ENCODE data around the gene NRIP1.

NRIP1 gene

DNA sequence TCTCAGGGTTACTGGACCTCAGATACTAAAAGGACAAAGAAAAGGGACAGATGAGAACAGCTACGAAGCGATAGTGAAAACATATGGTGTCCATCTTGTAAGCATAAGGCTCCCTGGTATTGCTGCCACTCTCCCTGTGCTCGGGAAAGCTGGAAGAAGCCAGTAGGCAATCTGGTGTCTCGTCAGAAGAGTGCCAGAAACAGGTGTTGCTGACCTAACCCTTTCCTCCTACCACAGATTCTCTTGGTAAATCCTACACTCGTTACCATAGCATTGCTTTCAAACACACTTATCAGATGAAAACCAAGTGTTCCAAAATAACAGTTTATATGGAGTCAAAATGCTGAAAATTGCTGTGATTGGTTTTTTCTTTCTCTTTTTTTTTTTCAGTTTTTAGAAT, 146.3 kb downstream of the NRIP1 start:
- no peak overlapping the region for H3K4me3 ChIP-seq (ENCODE audit: low read length)
- DNase-seq (ENCODE audit: low read depth): no peak
- TF ChIP-seq, protein P1, sequence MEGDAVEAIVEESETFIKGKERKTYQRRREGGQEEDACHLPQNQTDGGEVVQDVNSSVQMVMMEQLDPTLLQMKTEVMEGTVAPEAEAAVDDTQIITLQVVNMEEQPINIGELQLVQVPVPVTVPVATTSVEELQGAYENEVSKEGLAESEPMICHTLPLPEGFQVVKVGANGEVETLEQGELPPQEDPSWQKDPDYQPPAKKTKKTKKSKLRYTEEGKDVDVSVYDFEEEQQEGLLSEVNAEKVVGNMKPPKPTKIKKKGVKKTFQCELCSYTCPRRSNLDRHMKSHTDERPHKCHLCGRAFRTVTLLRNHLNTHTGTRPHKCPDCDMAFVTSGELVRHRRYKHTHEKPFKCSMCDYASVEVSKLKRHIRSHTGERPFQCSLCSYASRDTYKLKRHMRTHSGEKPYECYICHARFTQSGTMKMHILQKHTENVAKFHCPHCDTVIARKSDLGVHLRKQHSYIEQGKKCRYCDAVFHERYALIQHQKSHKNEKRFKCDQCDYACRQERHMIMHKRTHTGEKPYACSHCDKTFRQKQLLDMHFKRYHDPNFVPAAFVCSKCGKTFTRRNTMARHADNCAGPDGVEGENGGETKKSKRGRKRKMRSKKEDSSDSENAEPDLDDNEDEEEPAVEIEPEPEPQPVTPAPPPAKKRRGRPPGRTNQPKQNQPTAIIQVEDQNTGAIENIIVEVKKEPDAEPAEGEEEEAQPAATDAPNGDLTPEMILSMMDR (IDR thresholded peaks at IDR 0.05; ENCODE audit: insufficient read depth, low read depth, low read length, missing control alignments): no peak

DNA sequence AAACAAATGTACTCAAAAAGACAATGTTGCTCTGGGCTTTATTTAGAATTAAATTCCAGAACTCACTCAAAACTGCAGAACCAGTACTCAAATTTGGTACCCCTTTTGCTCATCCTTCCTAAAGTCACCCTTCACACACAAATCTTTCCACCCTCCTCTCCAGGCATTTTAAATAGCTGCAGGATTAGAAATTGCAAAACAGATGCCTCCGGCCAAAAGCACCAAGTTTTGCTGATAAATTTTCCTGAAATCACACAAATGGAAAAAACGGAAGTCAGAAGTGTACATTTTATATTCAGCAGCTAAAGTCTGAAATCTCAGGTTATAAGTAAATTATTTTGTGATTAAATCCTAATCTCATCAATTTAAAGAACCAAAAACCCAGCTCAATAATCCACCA, 147.0 kb downstream of the NRIP1 start:
- DNase-seq (ENCODE audit: low read depth): no peak
- TF ChIP-seq, protein P1 (IDR thresholded peaks at IDR 0.05; ENCODE audit: insufficient read depth, low read depth, low read length, missing control alignments): no peak

DNA sequence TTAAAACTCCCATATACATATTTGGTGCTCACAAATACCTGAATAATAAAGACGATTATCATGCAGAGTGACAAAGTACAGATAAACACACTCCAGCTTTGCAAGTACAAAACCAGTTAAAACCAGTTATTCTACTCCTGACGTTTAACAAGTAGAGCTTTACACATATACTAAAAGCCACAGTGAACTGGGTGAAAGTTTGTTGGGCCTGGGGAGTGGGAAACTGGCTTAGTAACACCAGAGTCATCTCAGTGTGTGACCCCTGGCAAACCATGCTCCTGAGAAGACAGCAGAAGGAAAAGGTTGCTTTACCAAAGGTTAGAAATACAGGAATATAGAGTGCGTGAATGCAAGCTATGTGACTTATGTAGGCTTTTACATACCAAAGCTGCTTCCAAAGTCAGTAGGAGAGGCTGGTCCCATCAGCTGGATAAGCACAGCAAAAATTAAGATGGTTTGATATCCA, 148.1 kb downstream of the NRIP1 start:
- TF ChIP-seq, protein P1 (IDR thresholded peaks at IDR 0.05; ENCODE audit: insufficient read depth, low read depth, low read length, missing control alignments): no peak
- peak; percentile 54 for DNase-seq (ENCODE audit: low read depth)
- H3K4me3 ChIP-seq (ENCODE audit: low read length): no peak overlapping the region

More for the DNA sequence above, 147.0 kb downstream of the NRIP1 start:
- H3K4me3 ChIP-seq (ENCODE audit: low read length): no peak overlapping the region

DNA sequence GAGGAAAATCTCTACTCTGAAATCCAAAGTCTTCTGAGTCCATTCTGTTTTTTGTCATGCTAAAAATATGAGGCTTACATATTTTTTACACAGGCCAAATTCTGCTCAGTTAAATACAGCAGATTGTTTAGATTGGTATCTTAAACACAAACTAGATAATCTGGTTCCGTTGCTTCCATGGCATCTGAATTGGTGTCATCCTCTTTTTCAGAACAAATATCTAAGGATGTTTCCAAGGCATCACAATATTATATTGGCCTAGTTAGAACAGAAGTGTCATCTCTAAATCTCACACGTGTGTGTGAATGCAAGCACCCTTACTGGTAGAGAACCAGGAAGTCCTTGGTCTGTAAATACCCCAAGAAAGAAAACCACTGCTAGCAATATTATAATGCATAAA, 151.2 kb downstream of the NRIP1 start:
- H3K4me3 ChIP-seq (ENCODE audit: low read length): no peak overlapping the region
- TF ChIP-seq, protein P1 (IDR thresholded peaks at IDR 0.05; ENCODE audit: insufficient read depth, low read depth, low read length, missing control alignments): no peak
- no peak for DNase-seq (ENCODE audit: low read depth)

DNA sequence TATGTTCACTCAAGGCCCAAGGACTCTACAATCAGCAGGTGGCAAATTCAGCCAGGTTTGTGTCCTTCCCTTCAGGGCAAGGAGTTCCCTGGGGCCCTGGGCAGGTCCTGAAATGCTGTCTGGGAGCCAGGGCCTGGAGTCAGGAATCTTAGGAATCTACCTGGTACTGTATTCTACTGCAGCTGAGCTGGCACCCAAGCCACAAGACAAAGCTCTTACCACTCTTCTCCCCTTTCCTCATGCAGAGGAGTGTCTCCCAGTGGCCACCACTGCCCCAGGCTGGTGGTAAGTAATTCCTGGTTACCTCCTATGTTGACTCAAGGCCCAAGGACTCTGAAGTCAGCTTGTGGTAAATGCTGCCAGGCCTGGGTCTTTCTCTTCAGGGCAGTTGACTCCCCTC, 153.4 kb downstream of the NRIP1 start:
- no peak overlapping the region for H3K4me3 ChIP-seq (ENCODE audit: low read length)
- TF ChIP-seq, protein P1 (IDR thresholded peaks at IDR 0.05; ENCODE audit: insufficient read depth, low read depth, low read length, missing control alignments): no peak
- peak; percentile 49 for DNase-seq (ENCODE audit: low read depth)
